Muscle layer of duodenum (tissue), 2 donors: ENCODE measurements around the gene HLA-DOB.

ENCODE experiments used
- H3K27ac ChIP-seq: one replicate; pipeline ENCODE4 v1.7.0; 2013; ENCODE audit warnings: mild to moderate bottlenecking, low read length
- H3K27me3 ChIP-seq: one replicate; pipeline ENCODE4 v1.7.0; 2013; ENCODE audit warnings: low read depth, mild to moderate bottlenecking, control low read depth, low read length
- H3K36me3 ChIP-seq, 2 donors: one replicate each; pipeline ENCODE4 v1.7.0; 2013; ENCODE audit warnings: low read length in 2 of 2, control low read depth in 1 of 2, mild to moderate bottlenecking in 1 of 2; ENCODE audit not compliant: insufficient read depth in 2 of 2, control insufficient read depth in 1 of 2
- H3K4me1 ChIP-seq, 2 donors: one replicate each; pipeline ENCODE4 v1.7.0; 2013; ENCODE audit warnings: low read length in 2 of 2, mild to moderate bottlenecking in 2 of 2, control low read depth in 1 of 2, moderate library complexity in 1 of 2; ENCODE audit not compliant: insufficient read depth in 2 of 2, control insufficient read depth in 1 of 2
- H3K4me3 ChIP-seq, 2 donors: one replicate each; pipeline ENCODE4 v1.7.0; 2013; ENCODE audit warnings: low read length in 2 of 2, low read depth in 1 of 2, mild to moderate bottlenecking in 1 of 2
- H3K9me3 ChIP-seq, 2 donors: one replicate each; pipeline ENCODE4 v1.7.0; 2013; ENCODE audit warnings: low read length in 2 of 2, control low read depth in 1 of 2, mild to moderate bottlenecking in 1 of 2; ENCODE audit not compliant: control insufficient read depth in 1 of 2
- donor health status: healthy.

The HLA-DOB gene

GRCh38 chr6:32842690-32843089 is 25.9 kb upstream of the HLA-DOB start:
- H3K9me3 ChIP-seq, result no peaks in the 10 kb centered on the region
- H3K27me3 ChIP-seq, result no peaks in the 10 kb centered on the region
- H3K4me1 ChIP-seq, result peaks cover 13 to 30% of the 10 kb centered on the region in 2 donors
- peaks cover 31 to 46% of the 10 kb centered on the region in 2 donors for H3K36me3 ChIP-seq
- peak overlapping the region; percentile 83 to 92 for H3K4me3 ChIP-seq
- H3K27ac ChIP-seq, result peak overlapping the region; percentile 99

DNA sequence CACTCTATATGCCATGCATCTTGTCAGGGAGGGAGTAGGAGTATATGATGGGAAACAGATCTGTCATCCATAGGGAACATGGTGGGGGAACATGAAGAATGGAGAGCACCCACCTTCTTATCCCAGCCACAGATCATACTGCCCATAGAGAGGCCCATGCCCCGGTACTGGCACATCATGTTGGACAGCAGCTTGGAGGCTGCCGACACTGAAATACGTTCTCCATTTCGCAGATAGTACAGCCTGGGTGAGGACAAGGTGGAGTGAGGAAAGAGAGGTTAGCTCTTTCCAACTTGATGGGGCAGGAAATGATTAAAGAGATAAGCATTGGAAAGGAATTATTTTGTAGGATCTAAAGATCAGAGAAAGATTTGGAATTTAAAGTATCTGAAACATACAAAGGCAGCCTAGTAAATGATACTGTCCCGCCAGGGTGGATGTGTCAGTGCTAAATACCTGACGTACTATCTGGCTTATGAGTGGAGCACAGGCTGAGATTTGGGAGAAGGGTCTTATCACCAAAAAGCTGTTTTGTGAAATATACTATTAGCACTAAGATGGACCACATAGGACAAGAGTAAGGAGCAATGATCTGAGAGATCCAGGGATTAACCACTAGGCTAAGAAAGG is 25.3 kb upstream of the HLA-DOB start:
- Histone ChIP-seq H3K27me3 (no peaks in the 10 kb centered on the region), H3K9me3 (no peaks in the 10 kb centered on the region), H3K27ac (no peak overlapping the region), H3K4me1 (peaks cover 13 to 32% of the 10 kb centered on the region in 2 donors), H3K36me3 (peaks cover 26 to 40% of the 10 kb centered on the region in 2 donors), H3K4me3 (peak overlapping the region in 1 of 2 donors; percentile 92)

DNA sequence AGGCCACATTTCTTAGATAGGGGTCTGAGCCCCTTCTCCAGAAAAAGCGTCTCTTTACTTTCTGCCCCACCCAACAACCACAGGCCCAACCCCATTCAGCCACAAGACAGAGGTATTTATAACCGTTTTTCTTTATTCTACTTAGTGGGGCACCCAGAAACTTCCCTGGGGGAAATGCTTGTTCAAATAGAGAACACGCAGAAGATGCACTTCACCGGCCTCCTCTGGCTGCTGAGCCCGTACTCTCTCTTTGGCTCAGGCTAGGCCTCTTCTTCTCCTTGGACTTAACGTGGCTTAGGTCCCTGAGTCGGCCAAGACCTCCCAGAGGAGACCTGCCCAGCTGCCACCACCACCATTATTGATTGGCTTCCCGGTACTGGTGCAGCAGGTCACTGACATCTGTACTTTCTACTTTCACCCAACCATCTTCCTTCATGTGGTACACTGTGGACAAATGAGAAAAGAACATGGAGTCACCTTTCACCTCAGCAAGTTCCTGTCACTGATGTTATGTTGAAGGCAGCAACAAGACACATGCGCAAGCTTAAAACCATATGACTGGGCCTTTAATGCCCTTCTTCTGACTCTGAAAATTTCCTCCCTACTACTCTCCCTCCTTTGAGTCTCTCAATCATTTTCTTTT is 23.9 kb upstream of the HLA-DOB start:
- Histone ChIP-seq H3K27ac (no peak overlapping the region), H3K36me3 (peaks cover 22 to 37% of the 10 kb centered on the region in 2 donors), H3K4me1 (peaks cover 13 to 32% of the 10 kb centered on the region in 2 donors), H3K27me3 (no peaks in the 10 kb centered on the region), H3K9me3 (no peaks in the 10 kb centered on the region), H3K4me3 (no peak overlapping the region)

DNA sequence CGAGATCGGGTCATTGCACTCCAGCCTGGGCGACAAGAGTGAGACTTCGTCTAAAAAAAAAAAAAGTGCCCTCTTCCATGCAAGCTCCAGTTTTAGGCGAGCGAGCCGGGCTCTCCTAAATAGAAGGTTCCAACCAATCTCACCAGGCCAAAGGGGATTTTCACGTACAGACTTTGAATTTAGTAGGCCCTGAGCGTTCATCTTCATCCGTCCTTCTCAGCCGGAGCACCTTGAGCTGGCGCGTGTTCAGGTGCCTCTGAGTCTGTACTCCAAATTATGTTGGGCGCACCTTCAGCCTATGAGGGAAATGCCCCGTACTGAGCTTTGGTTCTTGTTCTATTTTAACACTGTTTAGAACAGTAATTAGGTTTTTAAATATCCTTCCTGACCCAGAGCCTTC is 22.6 kb upstream of the HLA-DOB start:
- H3K4me3 ChIP-seq, result no peak overlapping the region
- H3K27ac ChIP-seq, result no peak overlapping the region
- H3K36me3 ChIP-seq, result peaks cover 31 to 33% of the 10 kb centered on the region in 2 donors
- H3K9me3 ChIP-seq, result no peaks in the 10 kb centered on the region
- H3K4me1 ChIP-seq, result peaks cover 10 to 21% of the 10 kb centered on the region in 2 donors
- no peaks in the 10 kb centered on the region for H3K27me3 ChIP-seq

GRCh38 chr6:32838114-32838958 is 21.5 kb upstream of the HLA-DOB start, which contains the start of gene TAP2:
Gene TAP2 (minus strand): TSS chr6:32838739. CDS start chr6:32838233, 506 bp downstream.
- H3K4me3 ChIP-seq, result peak within 1 kb of the TSS; percentile 71 to 73
- H3K36me3 ChIP-seq, result peaks cover 31 to 38% of the 10 kb centered on the region in 2 donors
- H3K9me3 ChIP-seq, result no peaks in the 10 kb centered on the region
- H3K4me1 ChIP-seq, result peaks cover 10 to 20% of the 10 kb centered on the region in 2 donors
- no peaks in the 10 kb centered on the region for H3K27me3 ChIP-seq
- peak within 1 kb of the TSS; percentile 74 for H3K27ac ChIP-seq

DNA sequence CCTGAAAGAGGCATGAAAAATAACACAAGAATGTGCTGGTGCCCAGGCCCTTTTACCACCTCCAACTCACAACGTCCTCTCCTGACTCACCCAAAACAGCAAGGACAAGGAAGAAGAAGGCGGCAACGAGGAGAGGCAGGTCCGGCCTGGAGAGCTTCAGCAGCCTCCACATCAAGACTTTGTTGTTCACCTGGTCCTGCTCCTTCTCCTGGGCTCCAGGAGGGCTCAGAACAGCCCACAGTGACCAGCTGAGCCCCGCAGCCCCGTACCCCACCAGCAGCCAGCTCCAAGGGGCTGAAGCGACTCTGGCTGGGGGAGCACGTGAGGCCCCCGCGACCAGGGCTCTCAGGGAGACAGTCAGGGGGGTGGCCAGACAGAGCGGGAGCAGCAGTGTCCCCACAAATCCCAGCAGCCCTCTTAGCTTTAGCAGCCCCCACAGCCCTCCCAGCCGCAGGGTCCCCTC is 20.9 kb upstream of the HLA-DOB start:
- no peaks in the 10 kb centered on the region for H3K9me3 ChIP-seq
- H3K36me3 ChIP-seq, result peaks cover 34 to 37% of the 10 kb centered on the region in 2 donors
- peak overlapping the region; percentile 74 for H3K27ac ChIP-seq
- no peaks in the 10 kb centered on the region for H3K27me3 ChIP-seq
- H3K4me3 ChIP-seq, result peak overlapping the region; percentile 71 to 73
- peaks cover 9 to 14% of the 10 kb centered on the region in 2 donors for H3K4me1 ChIP-seq

DNA sequence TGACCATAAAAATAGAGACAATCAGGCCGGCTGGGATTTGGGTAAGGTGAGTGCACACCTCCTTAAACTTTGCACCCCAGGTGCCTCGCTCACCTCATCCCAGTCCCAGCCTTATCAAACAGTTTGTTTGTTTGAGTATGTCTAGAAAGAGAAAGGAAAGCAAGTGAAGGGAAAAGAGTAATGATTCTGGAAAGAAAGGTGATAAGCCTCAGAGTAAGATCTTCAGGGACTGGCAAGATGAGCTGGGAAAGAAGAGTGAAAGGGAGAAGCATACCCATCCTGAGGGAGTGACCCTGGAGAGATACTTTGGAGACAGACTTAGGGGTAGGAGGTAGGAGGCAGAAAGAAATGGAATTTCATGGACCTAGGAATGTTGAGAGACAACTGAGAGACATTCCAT is 20.1 kb upstream of the HLA-DOB start:
- H3K9me3 ChIP-seq, result no peaks in the 10 kb centered on the region
- H3K36me3 ChIP-seq, result peaks cover 30 to 34% of the 10 kb centered on the region in 2 donors
- peaks cover under 1 to 8% of the 10 kb centered on the region in 2 donors for H3K4me1 ChIP-seq
- H3K27ac ChIP-seq, result no peak overlapping the region
- H3K27me3 ChIP-seq, result no peaks in the 10 kb centered on the region
- no peak overlapping the region for H3K4me3 ChIP-seq

- no peak overlapping the region for H3K4me3 ChIP-seq
- H3K27me3 ChIP-seq, result no peaks in the 10 kb centered on the region
- H3K4me1 ChIP-seq, result peaks cover 0 to 6% of the 10 kb centered on the region in 2 donors
- no peak overlapping the region for H3K27ac ChIP-seq
- H3K9me3 ChIP-seq, result no peaks in the 10 kb centered on the region
- H3K36me3 ChIP-seq, result peaks cover 32 to 34% of the 10 kb centered on the region in 2 donors
Observed at GRCh38 chr6:32835167-32835893, 18.5 kb upstream of the HLA-DOB start.

GRCh38 chr6:32833664-32834063 is 16.9 kb upstream of the HLA-DOB start:
- no peak overlapping the region for H3K27ac ChIP-seq
- H3K4me3 ChIP-seq, result no peak overlapping the region
- no peaks in the 10 kb centered on the region for H3K27me3 ChIP-seq
- H3K36me3 ChIP-seq, result peaks cover 41 to 49% of the 10 kb centered on the region in 2 donors
- H3K4me1 ChIP-seq, result peaks cover 0 to 6% of the 10 kb centered on the region in 2 donors
- H3K9me3 ChIP-seq, result no peaks in the 10 kb centered on the region

DNA sequence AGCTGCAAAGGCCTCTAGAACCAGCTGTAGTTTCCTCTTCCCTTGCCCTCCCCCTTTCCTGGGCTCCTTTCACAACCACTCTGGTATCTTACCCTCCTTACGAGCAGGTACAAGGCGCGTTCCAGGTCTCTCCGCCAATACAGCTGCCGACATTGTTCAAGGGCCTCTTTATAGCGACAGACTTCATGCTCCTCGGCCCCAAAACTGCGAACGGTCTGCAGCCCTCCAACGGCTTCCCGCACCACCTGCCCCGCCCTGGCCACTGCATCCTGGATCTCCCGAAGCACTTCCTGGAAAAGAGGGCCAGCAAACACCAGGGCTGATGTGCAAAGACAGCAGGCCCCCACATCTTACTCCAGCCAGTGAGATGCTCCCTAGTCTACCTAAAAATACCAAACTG is 15.7 kb upstream of the HLA-DOB start:
- Histone ChIP-seq H3K27ac (no peak overlapping the region), H3K4me3 (no peak overlapping the region), H3K36me3 (peaks cover 43 to 55% of the 10 kb centered on the region in 2 donors), H3K27me3 (no peaks in the 10 kb centered on the region), H3K4me1 (peaks cover 0 to under 1% of the 10 kb centered on the region in 2 donors), H3K9me3 (no peaks in the 10 kb centered on the region)
